CD4-positive, alpha-beta T cell treated with Interleukin-15 for 4 hours (primary cell): ENCODE measurements around the gene CD81.

ENCODE experiments used
- DNase-seq: peaks from one replicate; pipeline ENCODE4 v3.0.0-alpha.2; 2020; ENCODE audit warnings: low spot score

The CD81 gene

DNA sequence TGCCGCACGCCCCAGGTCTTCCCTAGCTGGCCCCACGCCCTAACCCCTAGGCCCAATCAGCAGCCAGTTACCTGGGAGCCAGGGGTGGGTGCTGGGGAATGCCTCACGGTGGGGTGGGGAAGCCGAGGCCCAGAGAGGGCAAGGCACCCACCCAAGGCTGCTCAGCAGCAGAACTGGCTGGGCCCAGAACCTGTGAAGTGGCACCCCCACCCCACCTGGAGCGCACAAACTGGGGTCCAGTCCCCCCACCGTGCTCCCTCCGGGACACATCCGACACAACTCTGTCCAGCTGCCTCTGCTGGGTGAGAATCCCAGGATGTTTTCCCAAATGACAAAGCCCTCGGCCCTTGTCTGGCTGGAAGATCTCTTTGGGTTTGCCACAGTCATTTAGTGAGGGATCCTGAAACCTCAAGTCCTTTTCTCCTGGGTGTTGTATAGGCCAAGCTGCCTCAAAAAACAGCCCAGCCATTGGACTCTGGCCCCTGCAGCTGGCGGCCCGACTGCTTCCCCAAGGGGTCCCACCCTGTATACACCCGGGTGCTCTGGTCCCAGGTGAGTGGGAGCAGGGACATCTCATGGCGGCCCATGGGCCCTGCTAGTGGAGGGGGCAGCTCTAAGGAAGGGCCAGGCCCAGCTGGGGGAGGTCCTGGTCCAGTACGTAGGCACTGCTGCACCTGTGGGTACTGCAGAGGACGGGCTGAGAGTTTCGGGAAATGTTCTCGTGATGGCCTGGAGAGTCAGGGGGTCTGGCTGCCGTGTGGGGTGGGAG lies 44.3 kb downstream of the CD81 start:
- DNase-seq = no peak

DNA sequence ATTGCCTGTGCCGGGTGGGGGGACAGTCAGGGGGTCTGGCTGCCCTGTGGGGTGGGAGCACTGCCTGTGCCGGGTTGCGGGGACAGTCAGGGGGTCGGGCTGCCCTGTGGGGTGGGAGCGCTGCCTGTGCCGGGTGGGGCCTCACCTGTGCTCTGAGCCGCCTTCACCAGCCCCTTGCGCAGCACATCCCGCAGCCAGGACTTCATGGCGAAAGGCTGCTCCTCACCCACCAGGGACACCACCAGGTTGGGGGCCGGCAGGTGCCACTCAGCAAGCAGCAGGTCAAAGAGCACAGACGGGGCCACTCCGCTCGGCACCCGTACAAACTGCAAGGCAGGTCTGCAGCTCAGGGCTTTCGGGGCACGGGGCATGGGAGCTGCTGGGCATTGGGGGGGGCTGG lies 44.9 kb downstream of the CD81 start:
- no peak for DNase-seq

DNA sequence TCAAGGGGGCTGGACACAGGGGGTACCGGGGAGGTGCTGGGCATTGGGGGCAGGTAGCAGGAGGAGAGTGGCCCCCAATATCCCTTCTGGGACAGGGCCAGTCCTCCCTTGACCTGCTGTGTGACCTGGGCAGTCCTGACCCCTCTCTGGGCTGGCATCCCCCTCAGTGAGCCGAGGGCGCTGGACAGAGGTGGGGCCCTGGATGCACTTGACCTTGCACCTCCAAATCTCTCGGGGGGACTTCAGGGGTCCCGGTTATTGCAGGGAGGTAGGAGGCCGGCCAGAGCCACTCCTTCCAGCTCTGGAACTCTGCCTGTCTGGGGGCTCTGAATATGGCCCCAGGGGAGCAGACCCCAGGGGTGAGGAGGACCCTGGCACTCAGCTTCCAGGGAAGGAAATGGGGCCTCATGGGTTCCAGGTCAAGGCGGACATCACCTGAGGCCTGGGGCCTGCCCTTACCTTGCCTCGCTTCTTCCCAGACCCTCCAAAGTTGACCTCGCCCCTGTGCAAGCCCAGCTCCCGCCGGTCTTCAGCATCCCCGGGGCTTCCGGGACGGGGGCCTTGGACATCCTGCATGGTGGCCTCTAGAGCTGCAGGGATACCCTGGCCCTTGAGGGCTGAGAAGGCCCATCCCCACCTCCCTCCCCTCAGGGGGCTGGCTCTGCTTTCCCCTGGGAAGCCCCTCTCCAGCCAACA lies 45.5 kb downstream of the CD81 start:
- no peak for DNase-seq

DNA sequence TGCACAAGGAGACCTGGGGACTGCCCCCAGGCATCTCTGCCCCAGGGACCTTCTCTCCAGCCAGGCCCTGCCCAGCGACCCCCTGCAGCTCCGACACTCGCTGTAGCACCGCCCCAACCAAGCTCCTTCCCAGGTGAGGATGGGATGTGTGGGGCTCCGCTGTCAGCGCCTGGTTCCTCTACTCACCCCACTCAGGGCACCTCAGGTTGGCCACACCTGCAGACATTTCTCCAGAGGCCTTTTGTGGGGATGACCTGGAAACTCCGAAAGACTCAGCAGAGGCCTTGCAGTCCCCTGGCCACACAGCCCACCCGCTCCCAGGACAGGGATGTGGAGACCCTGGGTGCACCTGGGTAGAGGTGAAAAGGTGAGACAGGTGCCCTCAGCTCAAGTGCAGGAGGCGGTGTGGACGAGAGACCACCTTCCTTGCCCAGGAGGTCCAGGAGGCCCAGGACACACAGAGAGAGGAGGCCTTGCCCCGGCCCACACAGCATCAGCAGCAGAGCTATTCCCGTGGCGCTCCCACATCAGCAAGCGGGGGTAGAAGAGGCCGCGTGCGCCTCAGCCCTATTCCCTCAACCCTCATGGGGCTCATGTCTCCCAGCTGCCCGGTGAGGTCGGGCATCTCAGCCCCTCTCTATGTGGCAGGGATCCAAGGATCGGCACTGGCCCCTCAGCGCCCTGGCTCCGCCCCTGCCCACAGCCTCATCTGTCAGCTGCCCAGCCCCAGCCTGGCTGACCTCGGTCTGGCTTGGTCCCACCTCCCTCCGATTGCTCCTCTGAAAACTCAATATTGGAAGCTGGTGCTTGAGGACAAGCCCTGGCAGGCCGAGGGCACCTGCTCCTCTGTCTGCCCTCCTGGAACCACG lies 46.3 kb downstream of the CD81 start:
- no peak for DNase-seq

DNA sequence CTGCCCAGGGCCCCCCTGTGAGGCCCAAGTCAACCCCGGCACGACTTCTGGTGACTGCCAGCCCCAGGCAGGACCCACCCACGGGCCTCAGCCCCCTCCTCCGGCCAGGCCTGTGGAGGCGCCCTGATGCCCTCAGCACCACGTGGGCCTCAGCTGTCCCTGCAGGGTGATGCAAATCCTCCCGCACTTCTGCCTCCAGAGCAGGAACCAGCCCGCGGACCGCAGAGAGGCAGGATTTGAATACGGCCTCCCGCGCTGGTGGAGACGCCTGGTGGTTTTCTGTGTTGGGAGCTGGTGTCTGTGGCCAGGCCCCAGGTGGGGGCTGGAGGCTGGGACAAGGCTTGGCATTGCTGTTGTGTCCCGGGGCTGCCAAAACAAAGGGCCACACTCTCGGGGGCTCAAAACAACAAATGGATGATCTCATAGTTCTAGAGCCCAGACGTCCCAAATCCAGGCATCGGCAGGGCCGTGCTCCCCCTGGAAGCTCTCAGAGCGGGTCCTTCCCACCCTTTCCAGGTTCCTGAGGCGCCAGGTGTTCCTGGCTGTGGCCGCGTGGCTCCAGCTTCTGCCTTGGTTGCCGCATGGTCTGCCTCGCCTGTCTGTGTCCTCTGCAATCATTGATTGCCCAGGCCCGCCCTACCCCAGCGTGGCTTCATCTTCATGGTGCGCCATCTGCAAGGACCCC lies 47.8 kb downstream of the CD81 start:
- no peak for DNase-seq

DNA sequence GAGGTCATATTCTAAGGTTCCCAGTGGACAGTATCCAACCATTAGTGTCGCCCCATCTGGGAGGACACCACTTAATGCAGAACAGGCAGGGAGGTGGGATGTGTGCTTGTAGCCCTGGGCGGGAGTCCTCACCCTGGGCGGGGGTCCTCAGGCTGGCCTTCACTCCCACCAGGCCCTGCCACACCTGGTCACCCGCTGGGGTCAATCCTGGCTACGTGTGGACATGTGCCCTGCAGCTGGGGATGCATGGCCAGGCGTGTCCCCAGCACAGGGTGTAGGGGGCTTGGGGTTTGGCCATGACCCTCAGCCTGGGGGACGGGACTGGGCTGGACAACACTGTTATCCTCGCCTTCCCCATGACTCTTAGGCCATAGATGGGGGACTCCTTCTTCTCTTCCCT lies 48.4 kb downstream of the CD81 start:
- no peak for DNase-seq

DNA sequence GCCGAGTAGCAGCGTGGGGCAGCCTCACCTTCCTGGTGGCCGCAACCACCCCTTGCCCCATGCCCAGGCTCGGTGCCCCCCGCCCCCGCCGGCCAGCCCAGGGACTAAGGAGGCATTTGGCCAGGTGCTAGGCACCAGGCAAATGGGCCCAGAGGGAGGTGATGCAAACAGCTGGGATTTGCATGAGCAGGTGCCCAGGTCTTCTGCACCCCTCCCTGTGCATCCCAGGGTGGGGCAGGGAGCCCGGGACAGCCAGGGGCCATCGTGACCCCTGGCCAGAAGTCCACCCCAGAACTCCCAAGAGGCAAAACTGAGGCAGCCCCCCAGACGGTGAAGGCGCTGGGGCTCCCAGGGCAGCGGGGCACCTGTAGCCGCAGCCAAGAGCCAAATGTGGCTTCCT lies 49.1 kb downstream of the CD81 start:
- no peak for DNase-seq

DNA sequence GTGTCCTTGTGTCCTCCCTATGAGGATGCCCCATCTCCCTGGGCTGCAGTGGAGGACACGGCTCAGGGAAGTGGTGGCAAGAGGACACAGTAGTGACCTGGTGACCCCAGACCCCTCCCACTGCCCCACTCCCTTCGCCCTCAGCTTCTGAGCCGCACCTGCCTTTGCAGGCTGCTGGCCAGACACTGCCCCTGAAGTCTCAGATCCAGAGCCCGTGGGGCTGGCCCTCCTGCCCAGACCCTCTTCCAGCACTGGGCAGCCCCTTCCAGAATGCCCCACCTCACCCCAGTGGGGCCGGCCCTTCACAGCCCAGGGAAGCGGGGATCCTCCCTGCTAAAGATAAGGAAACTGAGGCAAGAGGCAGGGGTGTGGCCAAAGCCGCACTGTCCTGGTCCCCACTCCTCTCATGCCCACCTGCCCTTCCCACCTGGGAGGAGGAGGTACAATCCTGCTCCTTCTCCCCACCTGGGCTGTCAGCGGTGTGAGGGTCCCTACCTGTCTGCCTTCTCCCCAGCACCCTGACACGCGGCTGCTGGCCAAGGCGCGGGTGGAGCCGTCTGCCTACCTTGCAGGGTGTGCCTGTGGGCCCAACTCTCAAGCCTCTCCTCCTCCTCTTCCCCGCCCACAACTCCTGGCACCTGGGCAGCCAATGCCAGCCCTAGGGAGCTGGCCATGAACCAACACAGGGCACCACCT lies 49.9 kb downstream of the CD81 start:
- DNase-seq = no peak

DNA sequence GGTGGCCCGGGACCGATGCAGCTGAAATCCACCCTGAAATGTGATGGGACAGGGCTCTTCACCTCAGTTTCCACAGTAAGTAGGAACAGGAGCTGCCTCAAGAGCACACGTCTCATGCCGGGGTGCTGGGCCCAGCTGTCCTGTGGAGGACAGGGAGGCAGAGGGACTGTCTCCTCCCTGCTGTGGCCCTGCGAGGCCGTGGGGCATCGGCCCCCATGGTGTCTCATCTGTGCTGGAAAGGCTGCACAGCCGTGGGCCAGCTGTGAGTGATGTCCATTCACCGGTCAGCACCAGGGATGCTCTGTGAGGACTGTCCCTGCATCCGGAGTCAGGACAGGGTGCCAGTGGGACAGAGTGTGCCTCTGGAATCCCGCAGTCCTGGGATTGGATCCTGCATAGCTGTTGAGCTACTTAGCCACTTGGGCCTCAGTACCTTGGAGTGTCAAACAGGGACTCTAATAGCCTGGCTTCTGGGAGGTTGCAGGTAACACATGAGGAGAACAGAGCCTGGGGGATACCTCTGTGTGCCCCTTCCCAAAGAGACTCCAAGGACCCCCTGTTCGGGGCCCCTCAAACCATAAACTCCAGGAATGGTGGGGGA lies 50.7 kb downstream of the CD81 start:
- no peak for DNase-seq

DNA sequence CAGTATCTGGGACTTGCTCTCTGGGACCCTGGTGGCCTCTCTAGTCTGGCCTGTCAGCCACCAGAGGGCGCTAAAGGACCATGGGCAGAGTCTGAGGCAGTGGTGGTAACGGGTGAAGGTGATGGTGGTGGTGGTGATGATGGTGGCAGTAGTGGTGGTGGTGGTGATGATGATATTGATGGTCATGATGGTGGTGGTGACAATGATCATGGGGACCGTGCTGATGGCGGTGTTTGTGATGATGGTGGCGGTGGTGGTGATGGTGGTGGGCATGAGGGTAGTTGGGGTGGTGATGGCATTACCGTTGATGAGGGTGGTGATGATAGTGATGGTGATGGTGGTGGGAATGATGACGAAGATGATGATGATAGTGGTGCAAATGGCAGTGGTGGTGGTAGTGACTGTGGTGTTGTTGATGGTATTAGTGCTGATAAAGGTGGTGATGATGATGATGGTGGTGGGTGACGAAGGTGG lies 51.2 kb downstream of the CD81 start:
- peak; percentile 85 for DNase-seq

DNA sequence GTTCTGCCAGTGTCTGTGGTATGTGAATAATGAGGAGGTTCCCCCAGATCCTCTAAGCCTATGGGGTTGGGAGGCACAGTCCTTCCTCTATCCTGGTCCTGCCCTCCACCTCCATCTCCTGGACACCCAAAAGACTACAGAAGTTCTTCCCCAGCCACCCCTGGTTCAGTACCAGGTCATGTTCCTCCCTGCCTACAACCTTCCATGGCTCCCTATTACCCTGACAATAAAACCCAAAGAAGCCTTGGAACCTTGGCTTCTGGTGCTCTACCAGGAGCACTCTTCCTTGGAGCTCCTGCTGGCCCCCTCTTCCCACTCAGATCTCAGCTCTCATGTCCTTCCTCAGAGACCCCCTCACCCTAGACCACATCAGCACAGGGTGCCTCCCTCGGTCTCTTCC lies 54.3 kb downstream of the CD81 start:
- DNase-seq = no peak

DNA sequence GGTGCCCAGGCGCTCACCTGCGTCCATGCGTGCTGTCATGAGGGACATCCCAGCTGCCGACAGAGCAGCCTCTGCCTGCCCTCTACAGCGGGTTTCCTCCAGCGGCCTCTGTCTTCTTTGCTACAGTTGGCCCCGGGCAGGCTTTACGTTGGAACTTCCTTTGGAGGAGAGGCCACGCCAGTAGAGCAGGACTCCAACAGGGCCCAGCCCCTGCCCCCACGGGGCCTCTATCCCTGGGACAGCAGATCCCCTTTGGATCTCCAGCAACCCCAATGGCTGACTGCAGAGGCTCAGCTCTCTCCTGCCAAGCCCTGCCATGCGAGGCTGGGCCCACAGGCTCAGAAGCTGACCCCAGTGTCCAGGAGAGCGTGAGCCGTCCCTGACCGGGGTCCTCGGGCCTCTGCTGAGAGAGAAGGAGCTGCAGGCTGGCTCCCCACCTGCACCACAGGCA lies 55.1 kb downstream of the CD81 start:
- DNase-seq = no peak

DNA sequence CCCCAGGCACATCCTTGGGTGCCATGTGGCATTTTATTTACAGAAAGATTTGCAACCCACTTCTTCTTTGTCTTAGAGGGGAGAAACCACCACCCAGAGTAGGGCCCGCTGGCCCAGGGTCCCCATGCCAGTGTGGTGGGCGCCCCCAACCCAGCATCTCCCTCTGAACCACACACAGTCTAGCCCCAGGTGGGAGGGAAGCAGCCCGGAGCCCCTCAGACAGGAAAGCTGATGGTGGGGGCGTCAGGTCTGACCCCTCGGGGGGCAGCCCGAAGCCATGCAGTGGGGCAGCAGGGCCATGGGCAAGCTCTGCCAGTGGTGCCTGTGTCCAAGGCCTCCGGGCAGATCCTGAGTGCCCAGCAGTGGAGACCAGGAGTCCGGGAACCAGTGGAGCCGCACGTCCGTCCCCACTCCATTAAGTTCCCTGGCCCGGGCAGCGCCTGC lies 55.5 kb downstream of the CD81 start:
- DNase-seq = no peak

DNA sequence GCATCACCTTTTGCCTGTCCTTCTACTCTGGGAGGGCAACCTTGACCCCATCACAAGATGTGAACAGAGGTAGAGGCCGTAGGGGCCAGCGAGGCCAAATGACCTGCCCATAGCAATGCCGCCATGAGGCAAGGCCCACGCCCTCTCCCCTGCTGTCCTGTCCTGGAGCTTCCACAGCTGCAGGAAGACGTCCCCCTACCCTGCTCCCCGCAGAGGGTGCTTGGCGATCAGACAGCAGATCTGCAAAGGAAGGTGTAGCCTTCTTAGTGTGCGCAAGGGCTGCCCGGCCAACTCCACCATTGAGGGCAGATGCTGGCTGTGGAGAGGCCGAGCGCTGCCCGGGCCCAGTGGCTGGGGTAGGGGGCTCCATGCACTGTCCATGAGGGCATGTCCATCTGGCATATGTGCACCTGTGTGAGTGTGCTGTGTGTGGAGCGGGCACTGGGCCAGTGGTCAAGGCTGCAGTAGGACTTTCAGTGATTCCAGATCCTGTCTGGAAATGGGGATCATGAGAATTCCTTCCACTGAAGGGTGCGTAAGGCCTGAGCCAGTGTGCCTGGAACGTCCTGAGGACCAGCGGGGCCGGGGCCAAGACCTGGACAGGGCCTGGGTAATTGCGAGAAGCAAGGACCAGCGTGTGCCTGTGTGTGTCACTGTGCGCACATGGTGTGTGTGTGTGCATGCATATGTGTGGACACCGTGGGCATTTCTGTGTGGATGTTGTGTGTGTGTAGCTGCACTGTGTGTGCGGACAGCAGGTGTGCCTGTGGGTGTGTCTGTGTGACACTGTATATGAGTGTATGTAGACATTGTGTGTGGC lies 56.2 kb downstream of the CD81 start:
- DNase-seq = no peak

DNA sequence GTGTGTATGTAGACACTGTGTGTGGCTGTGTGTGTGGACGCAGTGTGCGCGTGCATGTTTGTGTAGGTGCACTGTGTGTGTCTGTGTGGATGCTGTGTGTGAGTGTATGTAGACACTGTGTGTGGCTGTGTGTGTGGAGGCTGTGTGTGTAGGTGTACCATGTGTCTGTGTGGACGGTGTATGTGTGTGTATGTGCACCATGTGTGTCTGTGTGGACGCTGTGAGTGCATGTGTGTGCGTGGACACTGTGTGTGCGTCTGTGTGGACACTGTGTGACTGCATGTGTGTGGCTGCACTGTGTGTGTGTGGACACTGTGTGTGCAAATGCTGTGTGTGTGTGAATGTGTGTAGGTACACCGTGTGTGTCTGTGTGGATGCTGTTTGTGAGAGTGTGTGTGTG lies 56.9 kb downstream of the CD81 start:
- DNase-seq = no peak

DNA sequence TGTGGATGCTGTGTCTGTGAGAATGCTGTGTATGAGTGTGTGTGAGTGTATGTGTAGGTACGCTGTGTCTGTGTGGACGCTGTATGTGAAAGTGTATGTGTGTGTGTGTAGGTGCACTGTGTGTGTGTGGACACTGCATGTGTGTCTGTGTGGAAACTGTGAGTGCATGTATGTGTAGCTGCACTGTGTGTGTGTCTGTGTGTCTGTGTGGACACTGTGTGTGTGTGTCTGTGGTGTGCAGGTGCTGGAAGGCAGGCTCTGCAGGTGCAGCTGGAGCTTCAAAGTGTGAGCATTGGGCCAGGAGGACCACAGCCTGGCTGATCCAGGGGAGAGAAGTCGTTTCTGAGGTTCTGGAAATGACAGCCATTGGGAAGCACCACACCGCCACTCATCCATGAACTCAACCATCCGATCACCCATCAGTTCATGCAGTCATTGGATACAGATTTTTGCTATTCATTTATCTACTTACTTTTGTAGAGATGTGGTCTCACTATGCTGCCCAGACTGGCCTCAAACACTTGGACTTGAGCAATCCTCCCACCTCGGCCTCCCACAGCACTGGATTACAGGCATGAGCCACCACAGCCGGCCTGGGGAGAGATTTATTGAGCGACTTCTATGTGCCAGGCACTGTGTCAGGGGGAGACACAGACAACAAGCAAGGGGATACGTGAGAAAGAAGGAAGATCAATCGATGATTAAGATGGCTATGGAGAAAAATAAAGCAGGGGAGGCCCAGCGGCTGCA lies 57.6 kb downstream of the CD81 start:
- DNase-seq = no peak

DNA sequence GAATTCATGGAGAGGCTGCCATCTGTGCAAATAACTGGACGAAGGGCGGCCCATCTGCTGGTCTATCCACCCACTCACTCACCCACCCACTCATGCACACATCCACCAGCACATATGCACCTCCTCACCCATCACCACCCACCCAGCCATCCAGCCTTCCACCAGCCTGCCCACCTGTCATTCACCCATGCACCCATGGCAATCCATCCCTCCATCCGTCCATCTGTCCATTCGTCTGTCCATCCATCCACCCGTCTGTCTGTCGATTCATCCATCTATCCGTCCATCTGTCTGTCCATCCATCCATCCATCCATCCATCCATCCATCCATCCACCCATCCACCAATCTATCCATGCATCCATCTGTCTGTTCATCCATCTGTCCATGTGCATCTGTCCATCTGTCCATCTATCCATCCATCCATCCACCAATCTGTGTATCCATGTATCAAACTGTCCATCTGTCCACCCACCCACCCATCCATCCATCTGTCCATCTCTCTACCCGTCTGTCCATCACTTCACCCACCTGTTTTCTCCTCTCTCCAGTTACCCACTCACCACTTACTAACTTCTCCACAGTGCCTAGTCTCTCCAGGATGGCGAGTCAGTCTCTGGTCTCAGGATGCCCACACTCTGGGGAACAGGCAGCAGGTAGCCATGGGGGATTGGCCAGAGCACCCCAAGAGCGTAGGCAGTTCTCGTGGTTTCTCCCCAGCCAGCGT lies 58.3 kb downstream of the CD81 start:
- DNase-seq = no peak

DNA sequence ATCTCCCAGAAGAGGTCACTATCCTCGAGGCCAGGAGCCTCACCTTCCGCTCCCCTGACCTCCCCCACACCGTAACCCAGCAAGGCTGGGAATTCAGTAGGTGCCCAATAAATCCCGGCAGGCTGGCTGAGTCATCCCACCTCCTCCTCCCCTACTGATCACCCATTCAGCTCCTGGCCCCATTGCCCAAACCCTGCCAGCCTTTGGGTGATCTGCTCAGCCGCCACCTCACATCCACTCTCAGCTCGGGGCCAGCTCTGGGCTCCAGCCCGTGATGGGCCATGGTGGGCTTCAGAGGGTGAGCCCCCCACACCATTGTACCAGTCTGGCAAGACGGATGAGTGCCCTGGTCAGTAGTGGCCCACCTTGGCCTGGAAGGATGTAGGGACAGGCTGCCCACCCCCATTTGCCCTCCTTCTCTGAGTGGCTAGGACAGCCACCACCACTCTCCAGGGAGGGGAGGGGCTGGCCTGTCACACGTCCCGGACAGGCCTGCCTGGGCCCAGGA lies 59.0 kb downstream of the CD81 start:
- no peak for DNase-seq
